ENCODE results near the gene SMIM17.

- TF ChIP-seq POLR2AphosphoS5 (IDR thresholded peaks at IDR 0.05; ENCODE audit: borderline replicate concordance, low read depth, low read length) (no peak), EZH2 (IDR thresholded peaks at IDR 0.05) (no peak)
Observed at GRCh38 chr19:56668676-56669075, 25.7 kb downstream of the SMIM17 start.
